H1 (cell line): ENCODE data around the gene PAN2. TPM values are rescaled to one million over a fixed set of nuclear protein-coding genes. Genes with fewer than 3 reads are reported as not detected.

Experiments used
- CTCF ChIA-PET: fragments of 300-600 bp; sonication (Branson Sonifier 250); formaldehyde crosslinking; loops from one replicate; lab custom pipeline; 2021; ENCODE audit not compliant: partially characterized antibody; lab: Charles Lee
- POLR2A ChIA-PET: fragments of 300-600 bp; sonication (Branson Sonifier 250); formaldehyde crosslinking; loops from one replicate; lab custom pipeline; 2021; ENCODE audit warnings: inconsistent platforms; ENCODE audit not compliant: partially characterized antibody; lab: Charles Lee
- DNase-seq, 2 experiments: peaks; one replicate each; pipeline versions ENCODE4 v3.0.0 to v3.0.0-alpha.2; 2010 to 2022; ENCODE audit warnings: low spot score in 2 of 2, low read depth in 1 of 2, mixed read lengths in 1 of 2
- FAIRE-seq: peaks from 2 replicates; lab custom pipeline; 2011; peaks lifted over from hg19 to GRCh38; lab: Jason Lieb, UNC
- H2AFZ ChIP-seq: 2 replicates; pipeline ENCODE4 v1.8.1; 2012; ENCODE audit warnings: low read length, inconsistent platforms
- H2AK5ac ChIP-seq: 2 replicates; pipeline ENCODE4 v1.6.1; 2013; ENCODE audit warnings: low read depth, low read length
- H2BK120ac ChIP-seq: replicated peaks from 2 replicates; pipeline ENCODE3; 2013; ENCODE audit warnings: low read depth, low read length, inconsistent platforms
- H2BK12ac ChIP-seq: 2 replicates; pipeline ENCODE4 v1.6.1; 2013; ENCODE audit warnings: low read depth, low read length
- H2BK15ac ChIP-seq: 2 replicates; pipeline ENCODE4 v1.6.1; 2013; ENCODE audit warnings: low read length
- H2BK20ac ChIP-seq: 2 replicates; pipeline ENCODE4 v1.6.1; 2013; ENCODE audit warnings: low read length
- H2BK5ac ChIP-seq: 2 replicates; pipeline ENCODE4 v1.6.1; 2013; ENCODE audit warnings: low read depth, low read length
- H3K14ac ChIP-seq: 2 replicates; pipeline ENCODE4 v1.6.1; 2013; ENCODE audit warnings: inconsistent platforms; ENCODE audit not compliant: insufficient read length
- H3K18ac ChIP-seq: 2 replicates; pipeline ENCODE4 v1.6.1; 2013; ENCODE audit warnings: low read length; ENCODE audit errors: extremely low read depth
- H3K23ac ChIP-seq: 2 replicates; pipeline ENCODE4 v1.6.1; 2013; ENCODE audit warnings: inconsistent platforms; ENCODE audit not compliant: insufficient read length
- H3K23me2 ChIP-seq: 2 replicates; pipeline ENCODE4 v1.6.1; 2013; ENCODE audit warnings: low read depth, low read length
- H3K27ac ChIP-seq: 2 replicates; pipeline ENCODE4 v1.6.1; 2011; ENCODE audit warnings: low read depth, low read length, inconsistent platforms
- H3K27me3 ChIP-seq, 4 experiments: replicated peaks in 1 of 4; 1 replicate in 1 of 4; 2 replicates in 3 of 4; pipeline versions ENCODE4 v1.6.1 to v1.8.1; 2011 to 2013; ENCODE audit warnings: low read length in 3 of 4, mild to moderate bottlenecking in 3 of 4, inconsistent platforms in 2 of 4, mixed read lengths in 2 of 4, moderate library complexity in 1 of 4; ENCODE audit not compliant: control insufficient read depth in 3 of 4, insufficient read depth in 3 of 4; ENCODE audit errors: extremely low read depth in 1 of 4
- H3K36me3 ChIP-seq, 4 experiments: 2 replicates each; pipeline versions ENCODE4 v1.6.1 to v1.8.1; 2011 to 2013; ENCODE audit warnings: mild to moderate bottlenecking in 4 of 4, low read length in 3 of 4, moderate library complexity in 2 of 4, control low read depth in 1 of 4, inconsistent platforms in 1 of 4; ENCODE audit not compliant: insufficient read depth in 4 of 4, control insufficient read depth in 2 of 4
- H3K4ac ChIP-seq: replicated peaks from 2 replicates; pipeline ENCODE3; 2013; ENCODE audit warnings: low read length, low read depth, mixed read lengths, inconsistent platforms; ENCODE audit not compliant: insufficient read length
- H3K4me1 ChIP-seq, 4 experiments: replicated peaks in 1 of 4; 1 replicate in 1 of 4; 2 replicates in 3 of 4; pipeline versions ENCODE4 v1.6.1 to v1.8.1; 2011 to 2013; ENCODE audit warnings: low read length in 3 of 4, inconsistent platforms in 2 of 4, mixed read lengths in 1 of 4; ENCODE audit not compliant: insufficient read depth in 4 of 4, control insufficient read depth in 3 of 4
- H3K4me2 ChIP-seq, 2 experiments: 2 replicates each; pipeline versions ENCODE4 v1.6.1 to v1.8.1; 2011 to 2013; ENCODE audit warnings: low read depth in 2 of 2, low read length in 2 of 2, control low read depth in 1 of 2, inconsistent platforms in 1 of 2, mild to moderate bottlenecking in 1 of 2; ENCODE audit not compliant: insufficient read depth in 1 of 2
- H3K4me3 ChIP-seq, 4 experiments: fragments of 200-600, 300-600 bp in 1 of 4; sonication (generic), shearing (Covaris generic), sonication (Bioruptor Twin) in 1 of 4; 2 replicates each; pipeline versions ENCODE4 v1.5.1 to v1.8.1; 2011 to 2016; ENCODE audit warnings: low read length in 4 of 4, low read depth in 3 of 4, control low read depth in 2 of 4, inconsistent platforms in 2 of 4, mild to moderate bottlenecking in 2 of 4, mixed read lengths in 1 of 4, moderate library complexity in 1 of 4; ENCODE audit not compliant: insufficient read depth in 2 of 4; ENCODE audit errors: extremely low read depth in 1 of 4
- H3K56ac ChIP-seq: replicated peaks from 2 replicates; pipeline ENCODE3; 2013; ENCODE audit warnings: low read depth, mild to moderate bottlenecking, mixed read lengths, low read length, inconsistent platforms; ENCODE audit not compliant: insufficient read length
- H3K79me1 ChIP-seq: 2 replicates; pipeline ENCODE4 v1.6.1; 2013; ENCODE audit warnings: low read depth, low read length, control low read depth
- H3K79me2 ChIP-seq, 2 experiments: 2 replicates each; pipeline versions ENCODE4 v1.6.1 to v1.8.1; 2012 to 2013; ENCODE audit warnings: low read length in 2 of 2, mild to moderate bottlenecking in 2 of 2, inconsistent platforms in 1 of 2; ENCODE audit not compliant: insufficient read depth in 2 of 2, control insufficient read depth in 1 of 2
- H3K9ac ChIP-seq, 4 experiments: replicated peaks in 1 of 4; 1 replicate in 1 of 4; 2 replicates in 3 of 4; pipeline versions ENCODE4 v1.6.1 to v1.8.1; 2011 to 2013; ENCODE audit warnings: low read depth in 3 of 4, low read length in 3 of 4, control low read depth in 2 of 4, mild to moderate bottlenecking in 2 of 4, moderate library complexity in 2 of 4, inconsistent platforms in 1 of 4; ENCODE audit errors: extremely low read depth in 1 of 4
- H3K9me3 ChIP-seq, 2 experiments: 2 replicates each; pipeline versions ENCODE4 v1.6.1 to v1.8.1; 2012 to 2013; ENCODE audit warnings: mild to moderate bottlenecking in 2 of 2, moderate library complexity in 2 of 2, control low read depth in 1 of 2, inconsistent platforms in 1 of 2, low read depth in 1 of 2, low read length in 1 of 2, mixed read lengths in 1 of 2; ENCODE audit not compliant: insufficient read depth in 2 of 2
- H4K20me1 ChIP-seq, 2 experiments: replicated peaks in 1 of 2; 2 replicates each; pipeline versions ENCODE3 to v1.8.1; 2011 to 2013; ENCODE audit warnings: inconsistent platforms in 2 of 2, low read length in 2 of 2, mild to moderate bottlenecking in 1 of 2; ENCODE audit not compliant: insufficient read depth in 2 of 2, control insufficient read depth in 1 of 2
- H4K5ac ChIP-seq: 2 replicates; pipeline ENCODE4 v1.6.1; 2013; ENCODE audit warnings: low read length, low read depth, mixed read lengths, inconsistent platforms; ENCODE audit not compliant: insufficient read length
- H4K8ac ChIP-seq: 2 replicates; pipeline ENCODE4 v1.8.0; 2013; ENCODE audit warnings: mild to moderate bottlenecking, moderate library complexity, low read length, inconsistent platforms; ENCODE audit not compliant: insufficient read depth; ENCODE audit errors: extremely low read depth
- H4K91ac ChIP-seq: replicated peaks from 2 replicates; pipeline ENCODE3; 2013; ENCODE audit warnings: low read length, mixed read lengths, inconsistent platforms; ENCODE audit not compliant: insufficient read length
- SP2 ChIP-seq: IDR thresholded peaks from 2 replicates; pipeline ENCODE4 v1.6.1; 2012; ENCODE audit warnings: mild to moderate bottlenecking, low read length, inconsistent platforms
- TAF7 ChIP-seq: optimal IDR thresholded peaks from 2 replicates; pipeline ENCODE3; 2011; ENCODE audit warnings: low read depth, mild to moderate bottlenecking, inconsistent platforms, low read length, moderate library complexity, borderline replicate concordance
- WGBS, 2 experiments: shearing (Covaris generic) in 1 of 2; methylation state at CpG; one replicate each; pipeline versions ENCODE4 v1.1.6 to v1.1.7; 2013 to 2015; ENCODE audit warnings: low lambda C conversion rate in 2 of 2, mixed read lengths in 2 of 2, inconsistent platforms in 1 of 2, low coverage in 1 of 2, missing lambda C conversion rate in 1 of 2; ENCODE audit not compliant: insufficient replicate concordance in 2 of 2, insufficient coverage in 1 of 2, insufficient read length in 1 of 2; ENCODE audit errors: extremely low coverage in 1 of 2, missing lambda C conversion rate in 1 of 2; 5-methylcytosine and 5-hydroxymethylcytosine counted together
- polyA plus RNA-seq, 7 experiments: library from polyadenylated mRNA; depleted of rRNA in 3 of 7; stranded (reverse) in 5 of 7; unstranded in 2 of 7; fragments of >200 nt in 5 of 7; fragments of 200-250 nt in 2 of 7; gene quantifications; 1 replicate in 5 of 7; 2 replicates in 1 of 7; 4 replicates in 1 of 7; pipeline versions ENCODE4 v1.2.1 to v1.2.3, GENCODE V29; 2011 to 2013; ENCODE audit warnings: missing spikeins in 2 of 7, mixed read lengths in 2 of 7
- total RNA-seq: library from RNA; stranded (reverse); fragmentation: NEBNext Ultra II Directional; extraction: Animal tissue kit (Norgen Biotek cat#: 25700); gene quantifications from 2 replicates; pipeline ENCODE4 v1.2.1, GENCODE V29; 2021

PAN2 gene
- total and polyA plus RNA-seq, 2 of the 8 experiments (the other 6 are each of a cell fraction or from before 2014, with no cell fraction given): 29.6 to 36.7 TPM

DNA sequence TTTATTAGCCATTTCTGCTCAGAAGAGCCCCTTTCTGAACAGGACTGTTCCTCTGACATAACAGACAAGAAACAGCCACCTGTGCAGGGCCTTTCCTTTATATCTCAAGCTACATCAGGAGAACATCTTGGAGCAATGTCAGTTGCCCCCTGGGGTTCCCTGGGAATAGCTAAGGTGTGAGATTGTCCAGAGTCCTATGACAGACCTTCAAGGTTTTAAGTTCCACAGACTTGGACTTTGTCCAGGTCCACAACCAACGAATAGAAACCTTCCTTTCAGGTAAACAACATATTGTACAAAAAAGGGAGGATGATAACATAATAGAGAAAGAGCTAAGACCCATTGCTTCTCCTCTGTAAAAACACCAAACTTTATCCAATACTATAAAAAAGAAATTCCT lies 7.8 kb upstream of the PAN2 start:
- Histone ChIP-seq H3K79me2 (no peaks in the 10 kb centered on the region), H3K4me1 (peaks cover 9 to 15% (median 12%) of the 10 kb centered on the region in 4 experiments), H2AK5ac (no peak overlapping the region), H3K9ac (no peak overlapping the region), H2AFZ (no peak overlapping the region), H3K23me2 (no peaks in the 10 kb centered on the region), H4K20me1 (no peaks in the 10 kb centered on the region), H3K23ac (no peak overlapping the region), H3K4me3 (no peak overlapping the region), H3K4me2 (no peak overlapping the region), H3K56ac (no peak overlapping the region), H3K4ac (no peak overlapping the region), H4K8ac (no peak overlapping the region), H3K36me3 (peaks cover 0 to 22% (median 12%) of the 10 kb centered on the region in 4 experiments; a peak in 6 of 8 replicates), H2BK20ac (no peak overlapping the region), H3K27me3 (no peaks in the 10 kb centered on the region), H3K18ac (no peak overlapping the region), H4K91ac (no peak overlapping the region), H2BK5ac (no peak overlapping the region), H2BK12ac (no peak overlapping the region), H4K5ac (no peak overlapping the region), H2BK120ac (no peak overlapping the region), H2BK15ac (no peak overlapping the region), H3K27ac (no peak overlapping the region), H3K14ac (no peak overlapping the region), H3K9me3 (no peaks in the 10 kb centered on the region), H3K79me1 (no peaks in the 10 kb centered on the region)
- DNase-seq (no peak), FAIRE-seq (no peak)
- 86% methylated on average over 1 of the region's 1 CpG; no CpG with 5 or more reads in 1 of the 2 experiments for WGBS, 2 experiments
- POLR2A ChIA-PET: interaction anchor here (1.1 to 2.1 kb wide), 5 partner anchors 9 to 369 kb away, joined by 3 to 9 read pairs (median 3); partner anchors contain the start of gene STAT2
- no peak for TF ChIP-seq TAF7
- no peak for TF ChIP-seq SP2
- CTCF ChIA-PET: interaction anchor here (1.0 to 1.9 kb wide), 4 partner anchors 8 to 122 kb away, joined by 3 to 8 read pairs (median 6); partner anchors contain the start of gene PAN2
